K562 (cell line): ENCODE results near the gene MYCN. TPM values are rescaled to one million over a fixed set of nuclear protein-coding genes. Genes with fewer than 3 reads are reported as not detected.
"Not testable (repeated sequence)": the region's sequence is repeated elsewhere in the genome, so short reads cannot be mapped to it uniquely, and the experiment has no call there.

ENCODE experiments used
- ATAC-seq: fragments of 200-7000 bp; cut with Tn5 transposase; 3 replicates; pipeline ENCODE4 v1.9.1; 2020; ENCODE audit warnings: moderate library complexity
- BruUV-seq: library from RNA; stranded (reverse); fragments of 400-500 nt; replicated peaks from 2 replicates; lab custom pipeline; 2021; lab: Mats Ljungman, UMichigan
- CTCF ChIA-PET: fragments of 300-600 bp; formaldehyde crosslinking; extraction: SDS; loops from one replicate; lab custom pipeline; 2021; ENCODE audit warnings: low intra/inter-chr PET ratio; lab: Yijun Ruan, JAX
- POLR2A ChIA-PET: fragments of 300-600, 350-650 bp; sonication (Branson Sonifier 250); formaldehyde crosslinking; extraction: SDS; loops from one replicate; lab custom pipeline; 2021; ENCODE audit warnings: antibody characterized with exemption, inconsistent platforms; lab: Yijun Ruan, JAX
- DNase-seq, 4 experiments: peaks; one replicate each; pipeline versions ENCODE4 v3.0.0 to v3.0.0-alpha.2; 2011 to 2018; ENCODE audit warnings: low spot score in 3 of 4, mixed read lengths in 3 of 4; ENCODE audit errors: extremely low read depth in 1 of 4
- FAIRE-seq: peaks from 2 replicates; lab custom pipeline; 2011; peaks lifted over from hg19 to GRCh38; lab: Jason Lieb, UNC
- H2AFZ ChIP-seq: 2 replicates; pipeline ENCODE4 v1.6.0; 2011; ENCODE audit warnings: low read depth, low read length, control low read depth, inconsistent platforms
- H3K27ac ChIP-seq: fragments of 200-600 bp; 3 replicates; pipeline ENCODE4 v1.8.0; 2011; ENCODE audit warnings: low read depth, mild to moderate bottlenecking, control low read depth, inconsistent platforms, low read length, moderate library complexity, mixed read lengths; ENCODE audit errors: extremely low read depth
- H3K27me3 ChIP-seq, 2 experiments: fragments of 300-600 bp in 1 of 2; 2 replicates in 1 of 2; 3 replicates in 1 of 2; pipeline versions ENCODE4 v1.6.0 to v1.8.0; 2011; ENCODE audit warnings: inconsistent platforms in 2 of 2, low read length in 2 of 2, mild to moderate bottlenecking in 1 of 2, mixed read lengths in 1 of 2, moderate library complexity in 1 of 2; ENCODE audit not compliant: control insufficient read depth in 2 of 2, insufficient read depth in 2 of 2
- H3K36me3 ChIP-seq: fragments of 300-600 bp; 3 replicates; pipeline ENCODE4 v1.8.0; 2011; ENCODE audit warnings: mild to moderate bottlenecking, low read length, inconsistent platforms; ENCODE audit not compliant: control insufficient read depth, insufficient read depth
- H3K4me1 ChIP-seq, 2 experiments: fragments of 200-600 bp in 1 of 2; replicated peaks in 1 of 2; 2 replicates in 1 of 2; 3 replicates in 1 of 2; pipeline versions ENCODE4 v1.5.1 to v1.8.0; 2011; ENCODE audit warnings: inconsistent platforms in 2 of 2, low read length in 2 of 2, mild to moderate bottlenecking in 1 of 2, mixed read lengths in 1 of 2, moderate library complexity in 1 of 2; ENCODE audit not compliant: control insufficient read depth in 2 of 2, insufficient read depth in 2 of 2
- H3K4me2 ChIP-seq: 2 replicates; pipeline ENCODE4 v1.6.1; 2011; ENCODE audit warnings: low read length, control low read depth, inconsistent platforms, mixed read lengths; ENCODE audit not compliant: insufficient read depth
- H3K4me3 ChIP-seq: fragments of 200-600 bp; sonication (generic), shearing (Covaris generic); 2 replicates; pipeline ENCODE4 v1.5.1; 2016; ENCODE audit warnings: control low read depth, inconsistent platforms
- H3K79me2 ChIP-seq: fragments of 200-600 bp; 3 replicates; pipeline ENCODE4 v1.8.0; 2011; ENCODE audit warnings: low read length, inconsistent platforms; ENCODE audit not compliant: control insufficient read depth, insufficient read depth
- H3K9ac ChIP-seq, 2 experiments: 2 replicates each; pipeline versions ENCODE4 v1.6.0 to v1.6.1; 2011; ENCODE audit warnings: low read depth in 2 of 2, low read length in 2 of 2, control low read depth in 1 of 2, inconsistent platforms in 1 of 2, mild to moderate bottlenecking in 1 of 2, mixed read lengths in 1 of 2; ENCODE audit not compliant: insufficient read depth in 1 of 2
- H3K9me1 ChIP-seq: one replicate; pipeline ENCODE4 v1.6.0; 2011; ENCODE audit warnings: inconsistent platforms, mild to moderate bottlenecking, low read length, moderate library complexity; ENCODE audit not compliant: control insufficient read depth, insufficient read depth
- H3K9me3 ChIP-seq: replicated peaks from 2 replicates; pipeline ENCODE4 v1.5.1; 2011; ENCODE audit warnings: low read depth, low read length, inconsistent platforms; ENCODE audit not compliant: control insufficient read depth, insufficient read depth
- H4K20me1 ChIP-seq: replicated peaks from 2 replicates; pipeline ENCODE4 v1.6.1; 2011; ENCODE audit warnings: low read length, inconsistent platforms, mixed read lengths; ENCODE audit not compliant: control insufficient read depth, insufficient read depth
- COPS2 ChIP-seq: fragments of 450-650 bp; conservative IDR thresholded peaks from 2 replicates; pipeline ENCODE4 v1.6.1; 2016; ENCODE audit warnings: mild to moderate bottlenecking, moderate library complexity
- WGBS: fragments of 100-300 bp; shearing (Covaris generic); methylation state at CpG from one replicate; pipeline ENCODE4 v1.1.6; 2016; ENCODE audit warnings: low coverage, mixed read lengths; ENCODE audit not compliant: insufficient coverage; ENCODE audit errors: missing lambda C conversion rate; 5-methylcytosine and 5-hydroxymethylcytosine counted together
- in situ Hi-C: fragments of 300-500 bp; cut with MboI; formaldehyde crosslinking; loops from 4 replicates; pipeline ENCODE4 v1.15.0; 2018; ENCODE audit warnings: inconsistent platforms, mixed read lengths
- intact Hi-C: fragments of 100-400 bp; cut with micrococcal nuclease; formaldehyde crosslinking; loops from 2 replicates; pipeline ENCODE4 v1.14.2; 2022
- polyA plus RNA-seq, 8 experiments: library from polyadenylated mRNA; depleted of rRNA in 4 of 8; stranded (reverse) in 5 of 8; unstranded in 3 of 8; fragments of >200 nt; fragmentation: Nextera tagmentation in 2 of 8; fragmentation: Illumina TruSeq in 1 of 8; extraction: Ambion mirVana in 2 of 8; extraction: Trizol in 1 of 8; gene quantifications; 2 replicates each; pipeline versions ENCODE4 v1.2.1 to v1.2.3, GENCODE V29; 2011 to 2014; ENCODE audit warnings: inconsistent platforms in 1 of 8, missing spikeins in 1 of 8
- total RNA-seq, 7 experiments: library from RNA; depleted of rRNA in 6 of 7; stranded (reverse); fragments of >200 nt in 6 of 7; fragmentation: Illumina TruSeq in 2 of 7; extraction: Trizol in 2 of 7; gene quantifications; 2 replicates each; pipeline versions ENCODE4 v1.2.1 to v1.2.3, GENCODE V29; 2011 to 2021; ENCODE audit warnings: low replicate concordance in 1 of 7
- TF ChIP-seq, protein P1 (sequence below): sonication (generic); formaldehyde crosslinking; IDR thresholded peaks from 2 replicates; pipeline ENCODE4 v1.5.0; 2020; ENCODE audit warnings: missing genetic modification reagents
- TF ChIP-seq, protein P2 (sequence below): fragments of 450-650 bp; formaldehyde crosslinking; IDR thresholded peaks from 2 replicates; pipeline ENCODE4 v1.4.0; 2020; ENCODE audit warnings: mild to moderate bottlenecking, moderate library complexity

Gene MYCN
- total and polyA plus RNA-seq, 9 of the 15 experiments (the other 6 are each of a cell fraction or from before 2014, with no cell fraction given), result not detected

DNA sequence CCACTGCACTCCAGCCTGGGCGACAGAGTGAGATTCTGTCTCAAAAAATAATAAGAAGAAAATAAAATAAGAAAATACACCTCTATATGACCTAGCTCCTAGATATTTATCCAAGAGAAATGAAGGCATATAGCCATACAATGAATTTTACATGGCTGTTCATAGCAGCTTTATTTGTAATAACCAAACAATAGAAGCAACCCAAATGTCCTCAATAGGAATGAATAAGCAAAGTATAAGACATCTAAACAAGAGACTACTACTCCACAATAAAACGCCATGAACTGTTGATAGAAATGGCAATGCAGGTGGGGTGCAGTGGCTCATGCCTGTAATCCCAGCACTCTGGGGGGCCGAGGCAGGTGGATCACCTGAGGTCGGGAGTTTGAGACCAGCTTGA is 31.2 kb upstream of the MYCN start:
- ChIA-PET POLR2A (no interaction called here), CTCF (no interaction called here)
- no peak overlapping the region for H3K4me2 ChIP-seq
- H3K27me3 ChIP-seq, result peaks cover 2 to 13% of the 10 kb centered on the region in 2 experiments; a peak in 2 of 5 replicates
- FAIRE-seq, result no peak
- H2AFZ ChIP-seq, result no peak overlapping the region
- H3K9me1 ChIP-seq, result no peaks in the 10 kb centered on the region
- no peak overlapping the region for H3K4me3 ChIP-seq
- BruUV-seq, result no TSS peak
- TF ChIP-seq, protein P1, sequence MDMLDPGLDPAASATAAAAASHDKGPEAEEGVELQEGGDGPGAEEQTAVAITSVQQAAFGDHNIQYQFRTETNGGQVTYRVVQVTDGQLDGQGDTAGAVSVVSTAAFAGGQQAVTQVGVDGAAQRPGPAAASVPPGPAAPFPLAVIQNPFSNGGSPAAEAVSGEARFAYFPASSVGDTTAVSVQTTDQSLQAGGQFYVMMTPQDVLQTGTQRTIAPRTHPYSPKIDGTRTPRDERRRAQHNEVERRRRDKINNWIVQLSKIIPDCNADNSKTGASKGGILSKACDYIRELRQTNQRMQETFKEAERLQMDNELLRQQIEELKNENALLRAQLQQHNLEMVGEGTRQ (CRISPR knock-in tag), result no peak
- no peaks in the 10 kb centered on the region; a peak in 1 of 5 replicates for H3K4me1 ChIP-seq
- 6% methylated on average over 4 of the region's 4 CpGs for WGBS
- no peak for ATAC-seq
- no peaks in the 10 kb centered on the region; the same call in 1 of the 2 replicates for H4K20me1 ChIP-seq
- intact Hi-C loops (no loop called here), in situ Hi-C loops (no loop called here)
- H3K9ac ChIP-seq, result no peak overlapping the region
- DNase-seq, result no peak
- no peaks in the 10 kb centered on the region for H3K9me3 ChIP-seq
- H3K36me3 ChIP-seq, result no peaks in the 10 kb centered on the region
- H3K27ac ChIP-seq, result no peak overlapping the region
- no peaks in the 10 kb centered on the region for H3K79me2 ChIP-seq

GRCh38 chr2:15909736-15910135 is 30.6 kb upstream of the MYCN start:
- POLR2A ChIA-PET, result no interaction called here
- TF ChIP-seq, protein P2, sequence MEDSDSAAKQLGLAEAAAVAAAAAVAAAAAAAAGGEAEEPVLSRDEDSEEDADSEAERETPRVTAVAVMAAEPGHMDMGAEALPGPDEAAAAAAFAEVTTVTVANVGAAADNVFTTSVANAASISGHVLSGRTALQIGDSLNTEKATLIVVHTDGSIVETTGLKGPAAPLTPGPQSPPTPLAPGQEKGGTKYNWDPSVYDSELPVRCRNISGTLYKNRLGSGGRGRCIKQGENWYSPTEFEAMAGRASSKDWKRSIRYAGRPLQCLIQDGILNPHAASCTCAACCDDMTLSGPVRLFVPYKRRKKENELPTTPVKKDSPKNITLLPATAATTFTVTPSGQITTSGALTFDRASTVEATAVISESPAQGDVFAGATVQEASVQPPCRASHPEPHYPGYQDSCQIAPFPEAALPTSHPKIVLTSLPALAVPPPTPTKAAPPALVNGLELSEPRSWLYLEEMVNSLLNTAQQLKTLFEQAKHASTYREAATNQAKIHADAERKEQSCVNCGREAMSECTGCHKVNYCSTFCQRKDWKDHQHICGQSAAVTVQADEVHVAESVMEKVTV (CRISPR knock-in tag), result no peak
- no peak for TF ChIP-seq COPS2
- TF ChIP-seq, all 486 proteins: peak for 0
- no TSS peak for BruUV-seq
- Histone ChIP-seq H3K9me3 (no peaks in the 10 kb centered on the region), H3K27ac (no peak overlapping the region), H3K9me1 (no peaks in the 10 kb centered on the region), H3K27me3 (peaks cover 2 to 18% of the 10 kb centered on the region in 2 experiments; a peak in 2 of 5 replicates), H3K79me2 (no peaks in the 10 kb centered on the region), H3K4me2 (no peak overlapping the region), H3K4me1 (no peaks in the 10 kb centered on the region; a peak in 1 of 5 replicates), H3K36me3 (no peaks in the 10 kb centered on the region), H2AFZ (no peak overlapping the region), H3K9ac (no peak overlapping the region), H4K20me1 (no peaks in the 10 kb centered on the region; the same call in 1 of the 2 replicates), H3K4me3 (no peak overlapping the region)
- intact Hi-C loops, result no loop called here
- in situ Hi-C loops, result no loop called here
- WGBS, result 0% methylated on average over 4 of the region's 4 CpGs
- no peak for ATAC-seq
- no peak for FAIRE-seq
- CTCF ChIA-PET, result no interaction called here
- DNase-seq, result no peak

DNA sequence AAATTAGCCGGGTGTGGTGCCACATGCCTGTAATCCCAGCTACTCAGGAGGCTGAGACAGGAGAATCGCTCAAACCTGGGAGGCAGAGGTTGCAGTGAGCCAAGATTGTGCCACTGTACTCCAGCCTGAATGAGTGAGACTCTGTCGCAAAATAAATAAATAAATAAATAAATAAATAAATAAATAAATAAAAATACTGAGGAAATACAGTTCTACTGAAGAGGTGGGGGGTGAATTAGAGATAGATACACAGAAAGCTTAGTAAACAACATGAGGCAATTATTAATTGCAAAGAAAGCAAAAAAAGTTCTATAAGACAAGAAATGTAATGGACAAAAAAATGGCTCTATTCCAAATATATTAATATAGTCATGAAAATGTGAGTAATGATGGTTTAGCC is 29.1 kb upstream of the MYCN start:
- H3K9me1 ChIP-seq, H4K20me1 ChIP-seq, H3K79me2 ChIP-seq, H3K36me3 ChIP-seq, FAIRE-seq, H3K27ac ChIP-seq, H3K4me2 ChIP-seq, in situ Hi-C loops, ATAC-seq, H3K4me3 ChIP-seq, intact Hi-C loops, H3K9me3 ChIP-seq, DNase-seq, CTCF ChIA-PET, BruUV-seq, H2AFZ ChIP-seq, H3K9ac ChIP-seq, H3K4me1 ChIP-seq: not testable (repeated sequence)
- POLR2A ChIA-PET, result interaction anchor here (0.6 kb wide), 1 partner anchor 109 kb away, joined by 3 read pairs; no protein-coding TSS in a partner anchor
- WGBS, result 2% methylated on average over 3 of the region's 3 CpGs
- H3K27me3 ChIP-seq, result peaks cover 2 to 18% of the 10 kb centered on the region in 2 experiments; a peak in 2 of 5 replicates
